RWPE1 (cell line): ENCODE measurements around the gene ANO6.
A peak's percentile ranks its signal among the peaks of the same experiment; 100 is the strongest.

Experiments used
- CTCF ChIA-PET: fragments of 350-600 bp; sonication (Branson Sonifier 250); formaldehyde crosslinking; extraction: SDS; loops from one replicate; lab custom pipeline; 2021; lab: Yijun Ruan, JAX
- POLR2A ChIA-PET: fragments of 400-600 bp; formaldehyde crosslinking; extraction: SDS; loops from one replicate; lab custom pipeline; 2020; ENCODE audit warnings: antibody characterized with exemption; ENCODE audit not compliant: low non-redundant PET; lab: Yijun Ruan, JAX
- DNase-seq: peaks from one replicate; pipeline ENCODE4 v3.0.0; 2012; ENCODE audit warnings: low spot score
- H3K27ac ChIP-seq: fragments of 450-650 bp; 2 replicates; pipeline ENCODE4 v1.5.1; 2017
- CTCF ChIP-seq: fragments of 450-650 bp; conservative IDR thresholded peaks from 2 replicates; pipeline ENCODE4 v1.5.1; 2017; ENCODE audit warnings: low read depth, mild to moderate bottlenecking

ANO6 gene

DNA sequence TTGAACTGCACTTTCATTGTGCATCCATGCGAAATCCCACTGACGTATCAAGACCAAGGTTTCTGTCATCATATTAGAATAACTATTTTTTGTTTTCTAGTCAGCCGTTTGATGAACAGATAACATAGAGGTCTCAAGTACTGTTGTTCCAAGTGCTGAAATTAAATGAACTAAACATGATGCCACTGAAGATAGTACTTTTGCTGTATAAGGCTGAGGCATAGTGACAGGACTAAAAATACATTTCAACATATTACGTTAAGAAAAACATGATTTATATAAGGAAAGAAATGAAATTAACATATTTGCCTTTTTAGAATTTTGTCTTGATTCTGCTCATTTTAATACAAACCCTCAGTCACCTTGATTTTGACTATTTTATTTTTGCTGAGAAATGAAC lies 82.2 kb downstream of the ANO6 start:
- TF ChIP-seq CTCF: no peak
- POLR2A ChIA-PET: no interaction called here
- no peak for DNase-seq
- no peak overlapping the region for H3K27ac ChIP-seq
- CTCF ChIA-PET: no interaction called here

GRCh38 chr12:45298721-45299692 lies 83.1 kb downstream of the ANO6 start:
- ChIA-PET CTCF (interaction anchor here (0.6 kb wide), 1 partner anchor 124 kb away, joined by 3 read pairs; no protein-coding TSS in a partner anchor), POLR2A (no interaction called here)
- peak overlapping the region; percentile 50; the same call in 1 of the 2 replicates for H3K27ac ChIP-seq
- no peak for TF ChIP-seq CTCF
- peak; percentile 43 for DNase-seq

GRCh38 chr12:45302621-45303369 lies 86.9 kb downstream of the ANO6 start:
- TF ChIP-seq CTCF: no peak
- ChIA-PET CTCF (interaction anchor here (0.8 kb wide), 1 partner anchor 87 kb away, joined by 3 read pairs; the partner anchor contains the start of gene ANO6), POLR2A (no interaction called here)
- DNase-seq: peak; percentile 17
- no peak overlapping the region for H3K27ac ChIP-seq

GRCh38 chr12:45303945-45304344 lies 88.0 kb downstream of the ANO6 start:
- ChIA-PET CTCF (interaction anchor here (0.5 kb wide), 1 partner anchor 425 kb away, joined by 3 read pairs; no protein-coding TSS in a partner anchor), POLR2A (no interaction called here)
- DNase-seq: no peak
- no peak for TF ChIP-seq CTCF
- no peak overlapping the region for H3K27ac ChIP-seq

DNA sequence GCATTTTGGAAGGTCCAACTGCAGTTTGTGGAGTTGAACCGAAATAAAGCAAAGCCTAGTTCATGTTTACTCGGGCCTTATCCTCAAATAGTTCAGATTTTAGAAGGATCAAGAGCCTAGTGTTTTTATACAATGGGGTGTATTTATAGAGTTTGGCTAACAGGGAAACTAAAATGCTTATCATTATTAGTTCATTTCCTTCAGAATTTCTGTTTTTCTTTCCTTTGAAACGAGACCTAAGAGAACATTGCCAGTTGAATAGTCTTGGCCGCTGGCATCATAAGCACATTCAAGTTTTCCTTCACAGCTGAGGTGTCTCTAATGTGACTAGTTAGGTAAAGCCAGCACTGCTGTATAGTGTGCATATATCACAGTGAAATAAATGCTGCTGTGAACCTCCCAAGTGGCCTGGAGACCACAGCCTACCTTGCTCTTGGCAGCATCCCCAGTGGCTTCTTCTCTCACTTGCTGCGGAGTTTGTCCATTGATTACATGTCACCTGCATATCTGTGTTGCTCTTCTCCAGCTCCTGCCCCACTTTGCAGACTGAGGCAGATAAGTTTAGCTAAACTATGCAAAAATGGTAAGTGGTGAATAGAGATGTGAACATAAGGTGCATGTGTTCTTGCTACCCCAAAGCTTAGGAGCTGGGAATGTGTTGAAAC lies 88.8 kb downstream of the ANO6 start:
- ChIA-PET POLR2A (no interaction called here), CTCF (interaction anchor here (0.5 kb wide), 1 partner anchor 424 kb away, joined by 3 read pairs; no protein-coding TSS in a partner anchor)
- DNase-seq: no peak
- no peak for TF ChIP-seq CTCF
- H3K27ac ChIP-seq: no peak overlapping the region

DNA sequence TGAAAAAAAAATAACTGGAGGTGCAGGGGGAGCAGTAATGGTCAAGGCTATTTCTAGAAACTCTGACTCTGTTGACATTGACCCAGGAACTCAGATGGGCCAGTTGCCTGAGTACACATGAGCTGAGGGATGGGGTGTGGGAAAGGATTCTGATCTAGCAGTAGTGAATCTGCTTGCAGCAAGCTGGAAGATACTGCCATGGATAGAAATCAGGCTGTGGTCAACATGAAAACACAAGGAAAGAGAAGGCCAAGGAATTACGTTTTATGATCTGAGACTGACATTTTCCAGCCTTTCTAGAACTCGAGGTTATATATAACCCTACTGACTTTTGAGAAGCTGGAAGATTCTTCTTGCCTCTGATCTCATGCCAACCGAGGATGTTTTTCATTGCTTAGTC lies 90.0 kb downstream of the ANO6 start:
- no peak for DNase-seq

More for the DNA sequence above, 90.0 kb downstream of the ANO6 start:
- POLR2A ChIA-PET: no interaction called here
- no peak for TF ChIP-seq CTCF
- CTCF ChIA-PET: no interaction called here
- no peak overlapping the region for H3K27ac ChIP-seq
